PC-9 (cell line): Measurements from ENCODE around the gene IL22RA2.

Experiments used
- EZH2 ChIP-seq: fragments of 200-600 bp; sonication (generic); IDR thresholded peaks from 2 replicates; pipeline ENCODE4 v1.8.0; 2017; ENCODE audit warnings: antibody characterized with exemption, low read depth
- TF ChIP-seq, protein P1 (sequence below): fragments of 200-600 bp; sonication (generic); conservative IDR thresholded peaks from 2 replicates; pipeline ENCODE4 v1.6.1; 2017; ENCODE audit warnings: mixed run types, antibody characterized with exemption, mild to moderate bottlenecking, moderate library complexity

DNA sequence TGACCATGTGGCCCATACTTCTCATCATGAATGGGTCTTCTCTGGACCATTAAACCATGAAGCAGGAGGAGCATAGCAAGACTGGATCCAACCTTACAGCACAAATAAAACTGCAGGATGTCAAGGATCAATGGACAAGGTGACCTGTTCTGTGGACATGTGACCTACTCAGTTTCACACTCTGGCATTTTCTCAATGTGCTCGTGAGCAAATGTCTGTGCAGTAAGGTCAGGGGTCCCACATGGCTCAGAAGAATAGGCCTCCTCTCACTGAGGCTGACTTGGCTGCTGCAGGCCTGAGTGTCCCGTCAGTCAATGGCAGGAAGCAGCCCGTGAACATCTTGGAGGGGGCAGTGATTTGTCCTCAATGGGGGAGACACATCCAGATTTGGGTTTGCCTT, 68.5 kb downstream of the IL22RA2 start:
- TF ChIP-seq, protein P1, sequence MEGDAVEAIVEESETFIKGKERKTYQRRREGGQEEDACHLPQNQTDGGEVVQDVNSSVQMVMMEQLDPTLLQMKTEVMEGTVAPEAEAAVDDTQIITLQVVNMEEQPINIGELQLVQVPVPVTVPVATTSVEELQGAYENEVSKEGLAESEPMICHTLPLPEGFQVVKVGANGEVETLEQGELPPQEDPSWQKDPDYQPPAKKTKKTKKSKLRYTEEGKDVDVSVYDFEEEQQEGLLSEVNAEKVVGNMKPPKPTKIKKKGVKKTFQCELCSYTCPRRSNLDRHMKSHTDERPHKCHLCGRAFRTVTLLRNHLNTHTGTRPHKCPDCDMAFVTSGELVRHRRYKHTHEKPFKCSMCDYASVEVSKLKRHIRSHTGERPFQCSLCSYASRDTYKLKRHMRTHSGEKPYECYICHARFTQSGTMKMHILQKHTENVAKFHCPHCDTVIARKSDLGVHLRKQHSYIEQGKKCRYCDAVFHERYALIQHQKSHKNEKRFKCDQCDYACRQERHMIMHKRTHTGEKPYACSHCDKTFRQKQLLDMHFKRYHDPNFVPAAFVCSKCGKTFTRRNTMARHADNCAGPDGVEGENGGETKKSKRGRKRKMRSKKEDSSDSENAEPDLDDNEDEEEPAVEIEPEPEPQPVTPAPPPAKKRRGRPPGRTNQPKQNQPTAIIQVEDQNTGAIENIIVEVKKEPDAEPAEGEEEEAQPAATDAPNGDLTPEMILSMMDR: no peak
- no peak for TF ChIP-seq EZH2
